A549 (cell line): ENCODE data around the gene WNT8B.

Source experiments
- FOXS1 ChIP-seq: fragments of 250-450 bp; sonication (Bioruptor Pico); IDR thresholded peaks from 2 replicates; pipeline ENCODE4 v1.5.0; 2020; ENCODE audit warnings: mild to moderate bottlenecking, moderate library complexity
- HDAC2 ChIP-seq: fragments of 200-600 bp; sonication (generic); IDR thresholded peaks from 2 replicates; pipeline ENCODE4 v1.6.1; 2016
- POLR2A ChIP-seq: IDR thresholded peaks from 2 replicates; pipeline ENCODE4 v1.6.1; 2012; ENCODE audit warnings: mild to moderate bottlenecking, low read length
- SREBF2 ChIP-seq: fragments of 450-650 bp; IDR thresholded peaks from 2 replicates; pipeline ENCODE4 v1.6.1; 2014; ENCODE audit warnings: mild to moderate bottlenecking, moderate library complexity
- TF ChIP-seq, protein P1 (sequence below): IDR thresholded peaks from 2 replicates; pipeline ENCODE4 v1.6.1; 2012
- TF ChIP-seq, protein P2 (sequence below): IDR thresholded peaks from 2 replicates; pipeline ENCODE4 v1.6.1; 2012
- TF ChIP-seq, protein P3 (sequence below): fragments of 450-650 bp; IDR thresholded peaks from 2 replicates; pipeline ENCODE4 v1.6.1; 2014; ENCODE audit warnings: antibody characterized with exemption
- TF ChIP-seq, protein P4 (sequence below): fragments of >200 bp; sonication (Bioruptor Twin); formaldehyde crosslinking; IDR thresholded peaks from 3 replicates; pipeline ENCODE4 v1.5.1; 2016

DNA sequence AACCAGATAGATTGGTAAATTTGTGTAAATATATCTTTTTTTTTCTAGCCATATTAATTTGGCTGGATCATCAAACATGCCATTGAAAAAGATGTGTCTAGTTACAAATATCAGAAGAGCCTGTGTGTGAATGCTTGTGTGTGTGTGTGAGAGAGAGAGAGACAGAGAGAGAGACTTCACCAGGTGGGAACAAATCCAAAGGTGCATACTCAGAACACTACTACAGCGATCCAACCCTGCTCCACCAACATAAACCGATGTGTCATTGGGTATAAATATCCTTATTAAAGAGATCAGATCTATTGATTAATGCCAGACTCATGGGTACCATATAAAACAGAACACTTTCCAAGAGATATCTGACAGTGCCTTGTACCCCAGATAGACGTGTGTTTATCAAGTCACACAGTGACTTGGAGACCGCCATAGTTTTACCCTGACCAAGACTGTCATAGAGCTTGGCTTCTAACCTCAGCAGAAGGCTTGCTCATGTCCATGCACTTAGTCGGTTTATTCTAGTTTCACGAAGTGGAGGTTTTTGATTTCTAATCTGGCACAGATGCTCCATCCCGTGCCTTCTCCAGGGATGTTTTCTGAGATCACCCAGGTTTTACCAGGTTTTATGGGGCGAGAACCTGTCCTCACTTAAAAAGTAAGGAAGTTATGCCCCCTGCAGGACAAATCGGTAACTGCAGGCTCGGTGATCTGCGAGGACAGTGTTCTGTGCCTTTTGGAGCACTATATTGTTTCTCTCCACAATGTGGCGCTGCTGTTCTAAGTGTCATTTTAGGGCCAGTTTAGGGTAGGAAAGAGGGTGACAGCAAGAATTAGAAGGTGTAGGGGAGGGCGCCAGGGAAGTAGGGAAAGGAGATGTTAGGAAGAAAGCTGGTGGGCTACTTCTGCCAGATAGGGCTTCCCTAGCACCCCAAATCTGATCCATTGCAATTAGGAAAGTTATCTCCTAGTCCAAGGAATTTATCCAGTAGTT is 29.3 kb upstream of the WNT8B start:
- TF ChIP-seq FOXS1 (CRISPR knock-in tag) (no peak), SREBF2 (no peak), POLR2A (no peak), HDAC2 (no peak)
- TF ChIP-seq, protein P1, sequence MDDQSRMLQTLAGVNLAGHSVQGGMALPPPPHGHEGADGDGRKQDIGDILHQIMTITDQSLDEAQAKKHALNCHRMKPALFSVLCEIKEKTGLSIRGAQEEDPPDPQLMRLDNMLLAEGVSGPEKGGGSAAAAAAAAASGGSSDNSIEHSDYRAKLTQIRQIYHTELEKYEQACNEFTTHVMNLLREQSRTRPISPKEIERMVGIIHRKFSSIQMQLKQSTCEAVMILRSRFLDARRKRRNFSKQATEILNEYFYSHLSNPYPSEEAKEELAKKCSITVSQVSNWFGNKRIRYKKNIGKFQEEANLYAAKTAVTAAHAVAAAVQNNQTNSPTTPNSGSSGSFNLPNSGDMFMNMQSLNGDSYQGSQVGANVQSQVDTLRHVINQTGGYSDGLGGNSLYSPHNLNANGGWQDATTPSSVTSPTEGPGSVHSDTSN, result no peak
- TF ChIP-seq, protein P2, sequence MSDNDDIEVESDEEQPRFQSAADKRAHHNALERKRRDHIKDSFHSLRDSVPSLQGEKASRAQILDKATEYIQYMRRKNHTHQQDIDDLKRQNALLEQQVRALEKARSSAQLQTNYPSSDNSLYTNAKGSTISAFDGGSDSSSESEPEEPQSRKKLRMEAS, result no peak
- TF ChIP-seq, protein P3, sequence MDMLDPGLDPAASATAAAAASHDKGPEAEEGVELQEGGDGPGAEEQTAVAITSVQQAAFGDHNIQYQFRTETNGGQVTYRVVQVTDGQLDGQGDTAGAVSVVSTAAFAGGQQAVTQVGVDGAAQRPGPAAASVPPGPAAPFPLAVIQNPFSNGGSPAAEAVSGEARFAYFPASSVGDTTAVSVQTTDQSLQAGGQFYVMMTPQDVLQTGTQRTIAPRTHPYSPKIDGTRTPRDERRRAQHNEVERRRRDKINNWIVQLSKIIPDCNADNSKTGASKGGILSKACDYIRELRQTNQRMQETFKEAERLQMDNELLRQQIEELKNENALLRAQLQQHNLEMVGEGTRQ, result no peak
- TF ChIP-seq, protein P4, sequence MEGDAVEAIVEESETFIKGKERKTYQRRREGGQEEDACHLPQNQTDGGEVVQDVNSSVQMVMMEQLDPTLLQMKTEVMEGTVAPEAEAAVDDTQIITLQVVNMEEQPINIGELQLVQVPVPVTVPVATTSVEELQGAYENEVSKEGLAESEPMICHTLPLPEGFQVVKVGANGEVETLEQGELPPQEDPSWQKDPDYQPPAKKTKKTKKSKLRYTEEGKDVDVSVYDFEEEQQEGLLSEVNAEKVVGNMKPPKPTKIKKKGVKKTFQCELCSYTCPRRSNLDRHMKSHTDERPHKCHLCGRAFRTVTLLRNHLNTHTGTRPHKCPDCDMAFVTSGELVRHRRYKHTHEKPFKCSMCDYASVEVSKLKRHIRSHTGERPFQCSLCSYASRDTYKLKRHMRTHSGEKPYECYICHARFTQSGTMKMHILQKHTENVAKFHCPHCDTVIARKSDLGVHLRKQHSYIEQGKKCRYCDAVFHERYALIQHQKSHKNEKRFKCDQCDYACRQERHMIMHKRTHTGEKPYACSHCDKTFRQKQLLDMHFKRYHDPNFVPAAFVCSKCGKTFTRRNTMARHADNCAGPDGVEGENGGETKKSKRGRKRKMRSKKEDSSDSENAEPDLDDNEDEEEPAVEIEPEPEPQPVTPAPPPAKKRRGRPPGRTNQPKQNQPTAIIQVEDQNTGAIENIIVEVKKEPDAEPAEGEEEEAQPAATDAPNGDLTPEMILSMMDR, result peak; percentile 100
